NCI-H2227 (cell line): ENCODE results near the gene NCK2.
A peak's percentile ranks its signal among the peaks of the same experiment; 100 is the strongest.

ENCODE experiments used
- DNase-seq: peaks from one replicate; lab custom pipeline; 2025; ENCODE audit not compliant: unreplicated experiment; lab: John Stamatoyannopoulos, UW

Gene NCK2

GRCh38 chr2:105866216-105867185 is 121.8 kb downstream of the NCK2 start:
- DNase-seq = no peak

- DNase-seq = no peak
Observed at GRCh38 chr2:105867587-105867986, 122.9 kb downstream of the NCK2 start.

GRCh38 chr2:105868060-105868459 is 123.3 kb downstream of the NCK2 start:
- no peak for DNase-seq

- DNase-seq = no peak
Observed at GRCh38 chr2:105869341-105869740, 124.6 kb downstream of the NCK2 start.

- DNase-seq = no peak
Observed at GRCh38 chr2:105870062-105870461, 125.3 kb downstream of the NCK2 start.

- no peak for DNase-seq
Observed at GRCh38 chr2:105870858-105871257, 126.1 kb downstream of the NCK2 start.

GRCh38 chr2:105872142-105872728 is 127.5 kb downstream of the NCK2 start:
- DNase-seq = no peak

- no peak for DNase-seq
Observed at GRCh38 chr2:105872830-105873229, 128.1 kb downstream of the NCK2 start.

GRCh38 chr2:105873281-105873680 is 128.6 kb downstream of the NCK2 start:
- no peak for DNase-seq

GRCh38 chr2:105873721-105874120 is 129.0 kb downstream of the NCK2 start:
- DNase-seq = no peak

GRCh38 chr2:105874466-105874865 is 129.8 kb downstream of the NCK2 start:
- DNase-seq = no peak

- DNase-seq = no peak
Observed at GRCh38 chr2:105875241-105875640, 130.5 kb downstream of the NCK2 start.

GRCh38 chr2:105876191-105876590 is 131.5 kb downstream of the NCK2 start:
- no peak for DNase-seq

GRCh38 chr2:105877945-105878344 is 133.2 kb downstream of the NCK2 start:
- DNase-seq = no peak

GRCh38 chr2:105879106-105879802 is 134.5 kb downstream of the NCK2 start:
- no peak for DNase-seq

- DNase-seq = no peak
Observed at GRCh38 chr2:105879803-105880300, 135.1 kb downstream of the NCK2 start.

GRCh38 chr2:105880637-105881036 is 135.9 kb downstream of the NCK2 start:
- no peak for DNase-seq

GRCh38 chr2:105881286-105882136 is 136.8 kb downstream of the NCK2 start:
- DNase-seq = peak; percentile 33

GRCh38 chr2:105882341-105882740 is 137.6 kb downstream of the NCK2 start:
- DNase-seq = peak; percentile 70

GRCh38 chr2:105882920-105883435 is 138.3 kb downstream of the NCK2 start:
- DNase-seq = no peak
